ENCODE measurements around the gene CACNA1C.

- TF ChIP-seq CTCF (conservative IDR thresholded peaks at IDR 0.05 in 1 of 2, IDR thresholded peaks at IDR 0.05 in 1 of 2; ENCODE audit: low read depth in 1 of 2, low read length in 2 of 2) (no peak), EZH2 (IDR thresholded peaks at IDR 0.05; ENCODE audit: low read length, missing control alignments) (no peak)
Observed at GRCh38 chr12:2335109-2335508, 282.3 kb downstream of the CACNA1C start.
